ENCODE measurements around the gene CHRDL2.

The CHRDL2 gene

DNA sequence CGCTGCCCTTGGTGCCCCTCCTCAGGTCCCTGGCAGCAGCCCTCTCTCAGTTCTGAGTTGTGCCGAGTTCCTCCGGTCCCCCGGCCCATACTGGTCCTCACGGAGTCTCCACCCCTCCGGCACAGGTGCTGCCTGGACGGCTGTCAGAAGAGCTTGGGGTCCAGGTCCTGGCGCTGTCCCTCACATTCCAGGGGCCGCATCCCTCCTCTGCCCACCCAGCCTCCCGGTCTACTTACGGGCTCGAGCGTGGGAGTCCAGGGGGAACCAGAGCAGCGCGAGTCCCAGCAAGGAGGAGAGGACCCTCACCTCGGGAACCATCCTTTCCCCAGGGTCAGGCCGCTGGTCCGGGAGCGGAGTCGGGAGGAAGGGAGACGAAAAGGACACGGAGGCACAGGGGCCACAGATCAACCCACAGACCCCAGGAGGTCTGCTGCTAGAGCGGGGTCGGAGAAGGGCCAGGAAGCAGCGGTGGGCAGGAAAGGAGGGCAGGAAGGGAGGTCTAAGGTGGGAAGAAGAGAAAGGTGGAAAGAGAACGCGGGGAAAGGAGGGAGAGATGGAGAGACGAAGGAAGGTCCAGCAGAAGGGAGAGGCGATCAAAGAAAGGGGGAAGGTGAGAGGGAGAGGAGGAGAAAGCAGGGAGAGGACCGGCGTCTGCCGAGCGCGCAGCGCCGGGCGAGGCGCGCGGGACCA lies 510 bp downstream of the CHRDL2 start:
- Histone ChIP-seq H3K4me2 (ENCODE audit: low read depth, low read length) (no peak overlapping the region), H3K9me2 (replicated peaks; ENCODE audit: insufficient read depth, low read length) (no peaks in the 10 kb centered on the region), H3K36me3 (replicated peaks; ENCODE audit: insufficient read depth, low read length) (no peaks in the 10 kb centered on the region), H3K27ac (ENCODE audit: low read length) (no peak overlapping the region), H3F3A (ENCODE audit: insufficient read depth, low read length) (no peaks in the 10 kb centered on the region), H3K9me3 (replicated peaks; ENCODE audit: insufficient read depth, low read length) (no peaks in the 10 kb centered on the region), H2AFZ (ENCODE audit: low read length) (no peak overlapping the region), H3K27me3 (replicated peaks; ENCODE audit: insufficient read depth, low read length) (peaks cover 28% of the 10 kb centered on the region), H3K9ac (ENCODE audit: low read length) (no peak overlapping the region), H3K4me3 (ENCODE audit: low read length) (no peak overlapping the region), H3K79me2 (ENCODE audit: low read length) (no peaks in the 10 kb centered on the region), H3K4me1 (ENCODE audit: low read length) (no peaks in the 10 kb centered on the region), H4K20me1 (ENCODE audit: insufficient read depth, low read length) (no peaks in the 10 kb centered on the region)
- no peak for DNase-seq
- TF ChIP-seq, protein P1, sequence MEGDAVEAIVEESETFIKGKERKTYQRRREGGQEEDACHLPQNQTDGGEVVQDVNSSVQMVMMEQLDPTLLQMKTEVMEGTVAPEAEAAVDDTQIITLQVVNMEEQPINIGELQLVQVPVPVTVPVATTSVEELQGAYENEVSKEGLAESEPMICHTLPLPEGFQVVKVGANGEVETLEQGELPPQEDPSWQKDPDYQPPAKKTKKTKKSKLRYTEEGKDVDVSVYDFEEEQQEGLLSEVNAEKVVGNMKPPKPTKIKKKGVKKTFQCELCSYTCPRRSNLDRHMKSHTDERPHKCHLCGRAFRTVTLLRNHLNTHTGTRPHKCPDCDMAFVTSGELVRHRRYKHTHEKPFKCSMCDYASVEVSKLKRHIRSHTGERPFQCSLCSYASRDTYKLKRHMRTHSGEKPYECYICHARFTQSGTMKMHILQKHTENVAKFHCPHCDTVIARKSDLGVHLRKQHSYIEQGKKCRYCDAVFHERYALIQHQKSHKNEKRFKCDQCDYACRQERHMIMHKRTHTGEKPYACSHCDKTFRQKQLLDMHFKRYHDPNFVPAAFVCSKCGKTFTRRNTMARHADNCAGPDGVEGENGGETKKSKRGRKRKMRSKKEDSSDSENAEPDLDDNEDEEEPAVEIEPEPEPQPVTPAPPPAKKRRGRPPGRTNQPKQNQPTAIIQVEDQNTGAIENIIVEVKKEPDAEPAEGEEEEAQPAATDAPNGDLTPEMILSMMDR (IDR thresholded peaks at IDR 0.05; ENCODE audit: low read length) = no peak
- no peak for TF ChIP-seq EZH2 (optimal IDR thresholded peaks at IDR 0.05; ENCODE audit: low read depth, low read length)

DNA sequence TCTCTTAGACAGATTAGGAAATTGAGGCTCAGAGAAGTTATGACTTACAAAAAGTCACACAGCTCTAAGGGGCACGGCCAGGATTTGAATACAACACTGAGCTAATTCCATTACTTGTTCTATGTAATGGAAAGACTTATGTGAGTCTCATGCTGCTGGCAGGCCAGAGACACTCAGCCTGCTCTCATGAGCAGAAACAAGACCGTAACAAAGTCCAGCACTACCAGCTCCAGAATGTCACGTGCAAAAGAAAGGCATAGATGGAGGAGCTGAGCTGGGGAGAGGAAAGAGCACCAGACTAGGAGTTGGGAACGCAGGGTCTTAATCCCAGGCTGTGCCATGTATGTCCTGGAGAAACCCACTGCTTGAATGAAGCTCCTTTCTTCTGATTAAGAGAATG lies 1.8 kb downstream of the CHRDL2 start:
- Histone ChIP-seq H3K4me3 (ENCODE audit: low read length) (no peak overlapping the region), H3K9ac (ENCODE audit: low read length) (no peak overlapping the region), H3K27ac (ENCODE audit: low read length) (no peak overlapping the region), H3K79me2 (ENCODE audit: low read length) (no peaks in the 10 kb centered on the region), H2AFZ (ENCODE audit: low read length) (no peak overlapping the region), H3K9me2 (replicated peaks; ENCODE audit: insufficient read depth, low read length) (no peaks in the 10 kb centered on the region), H3F3A (ENCODE audit: insufficient read depth, low read length) (no peaks in the 10 kb centered on the region), H4K20me1 (ENCODE audit: insufficient read depth, low read length) (no peaks in the 10 kb centered on the region), H3K4me2 (ENCODE audit: low read depth, low read length) (no peak overlapping the region), H3K4me1 (ENCODE audit: low read length) (no peaks in the 10 kb centered on the region), H3K36me3 (replicated peaks; ENCODE audit: insufficient read depth, low read length) (no peaks in the 10 kb centered on the region), H3K27me3 (replicated peaks; ENCODE audit: insufficient read depth, low read length) (peaks cover 28% of the 10 kb centered on the region), H3K9me3 (replicated peaks; ENCODE audit: insufficient read depth, low read length) (no peaks in the 10 kb centered on the region)
- no peak for DNase-seq
- TF ChIP-seq, protein P1 (IDR thresholded peaks at IDR 0.05; ENCODE audit: low read length) = no peak

DNA sequence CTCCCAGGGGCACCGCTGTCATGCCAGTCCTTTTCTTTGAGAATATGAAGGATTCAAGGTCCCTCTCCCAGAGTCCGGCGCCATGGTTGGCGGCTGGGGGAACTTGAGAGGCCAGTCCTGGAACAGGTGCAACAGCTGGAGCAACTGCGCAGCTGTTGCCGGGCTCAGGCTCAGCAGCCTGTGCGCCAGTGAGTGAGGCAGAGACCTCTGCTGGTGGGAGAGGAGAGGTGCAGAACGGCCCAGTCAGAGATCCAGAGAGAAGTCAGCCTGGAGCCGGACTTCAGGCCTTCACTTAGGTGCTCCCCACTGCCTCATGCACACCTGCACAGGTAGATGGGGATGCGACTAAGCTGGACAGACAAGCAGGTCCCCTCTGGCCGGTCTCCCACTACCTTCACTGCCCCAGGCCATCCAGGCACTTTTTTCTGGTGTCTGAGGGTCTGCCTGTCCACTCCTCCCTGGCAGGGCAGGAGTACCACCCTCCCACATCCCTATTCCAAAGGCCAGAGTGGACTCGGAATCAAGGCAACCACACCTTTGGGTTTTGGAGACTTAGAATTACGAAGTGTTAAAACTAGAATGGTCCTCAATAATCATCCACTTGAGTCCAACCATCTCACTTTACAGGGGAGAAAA lies 4.6 kb downstream of the CHRDL2 start:
- Histone ChIP-seq H3K4me1 (ENCODE audit: low read length) (no peaks in the 10 kb centered on the region), H3K79me2 (ENCODE audit: low read length) (no peaks in the 10 kb centered on the region), H3F3A (ENCODE audit: insufficient read depth, low read length) (no peaks in the 10 kb centered on the region), H3K9ac (ENCODE audit: low read length) (no peak overlapping the region), H3K36me3 (replicated peaks; ENCODE audit: insufficient read depth, low read length) (no peaks in the 10 kb centered on the region), H2AFZ (ENCODE audit: low read length) (no peak overlapping the region), H3K9me2 (replicated peaks; ENCODE audit: insufficient read depth, low read length) (no peaks in the 10 kb centered on the region), H3K27ac (ENCODE audit: low read length) (no peak overlapping the region), H3K4me3 (ENCODE audit: low read length) (no peak overlapping the region), H3K9me3 (replicated peaks; ENCODE audit: insufficient read depth, low read length) (no peaks in the 10 kb centered on the region), H3K4me2 (ENCODE audit: low read depth, low read length) (peak overlapping the region; percentile 36; the same call in 1 of the 2 replicates), H4K20me1 (ENCODE audit: insufficient read depth, low read length) (no peaks in the 10 kb centered on the region), H3K27me3 (replicated peaks; ENCODE audit: insufficient read depth, low read length) (peaks cover 20% of the 10 kb centered on the region)
- TF ChIP-seq, protein P1 (IDR thresholded peaks at IDR 0.05; ENCODE audit: low read length) = peak; percentile 93
- TF ChIP-seq EZH2 (optimal IDR thresholded peaks at IDR 0.05; ENCODE audit: low read depth, low read length) = no peak
- DNase-seq = peak; percentile 74

Data from MM.1S (cell line).